HG02852 (cell line): ENCODE results near the gene NTRK1.
"Not testable (repeated sequence)": the region's sequence is repeated elsewhere in the genome, so short reads cannot be mapped to it uniquely, and the experiment has no call there.

ENCODE experiments used
- ATAC-seq: cut with Tn5 transposase; IDR thresholded peaks from one replicate; pipeline ENCODE4 v1.9.1; 2021; ENCODE audit warnings: mild to moderate bottlenecking, moderate library complexity; ENCODE audit not compliant: unreplicated experiment

NTRK1 gene

DNA sequence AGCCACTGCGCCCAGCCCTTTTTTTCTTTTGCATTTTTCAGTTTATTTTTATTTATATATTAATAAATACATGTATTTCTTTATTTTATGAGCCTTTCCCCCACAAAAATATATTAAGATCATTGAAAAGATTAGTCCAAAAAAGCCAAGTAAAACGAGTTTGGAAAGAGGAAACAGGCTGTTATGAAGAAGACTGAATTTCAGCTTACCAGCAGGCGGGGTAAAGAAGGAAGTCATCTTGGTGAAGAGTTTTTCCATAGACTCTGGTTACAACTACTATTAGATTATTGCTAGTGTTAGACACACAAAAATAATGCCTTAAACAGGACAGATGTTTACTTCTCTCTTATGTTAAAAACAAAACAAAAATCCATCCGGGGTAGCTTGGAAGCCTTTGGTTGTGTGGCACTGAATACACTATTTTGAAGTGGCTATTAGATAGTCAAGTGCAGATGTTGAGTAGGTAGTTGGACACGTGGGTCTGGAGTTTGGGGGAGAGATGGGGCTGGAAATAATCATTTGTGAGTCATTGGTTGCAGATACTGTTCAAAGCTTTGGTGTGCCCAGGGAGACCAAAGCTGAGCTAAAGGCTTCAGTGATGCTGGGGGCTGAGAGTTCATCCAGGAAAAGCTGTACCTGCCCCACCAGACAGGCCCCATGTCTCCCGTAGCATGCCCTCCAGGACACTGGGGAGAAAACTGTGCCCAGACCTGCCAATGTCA is 51.1 kb downstream of the NTRK1 start:
- no peak for ATAC-seq

DNA sequence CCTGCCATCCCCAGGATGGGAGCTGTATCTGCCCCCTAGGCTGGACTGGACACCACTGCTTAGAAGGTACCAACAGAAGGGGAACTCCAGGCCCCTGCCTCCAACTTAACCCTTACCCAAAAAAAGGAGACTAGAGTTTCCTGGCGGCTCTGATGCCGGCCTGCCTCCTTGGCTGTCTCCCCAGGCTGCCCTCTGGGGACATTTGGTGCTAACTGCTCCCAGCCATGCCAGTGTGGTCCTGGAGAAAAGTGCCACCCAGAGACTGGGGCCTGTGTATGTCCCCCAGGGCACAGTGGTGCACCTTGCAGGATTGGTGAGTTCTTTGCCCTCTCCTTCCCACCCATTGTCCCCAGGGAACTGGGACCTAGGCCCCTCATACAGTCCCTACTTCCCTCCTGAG is 51.6 kb downstream of the NTRK1 start:
- no peak for ATAC-seq

DNA sequence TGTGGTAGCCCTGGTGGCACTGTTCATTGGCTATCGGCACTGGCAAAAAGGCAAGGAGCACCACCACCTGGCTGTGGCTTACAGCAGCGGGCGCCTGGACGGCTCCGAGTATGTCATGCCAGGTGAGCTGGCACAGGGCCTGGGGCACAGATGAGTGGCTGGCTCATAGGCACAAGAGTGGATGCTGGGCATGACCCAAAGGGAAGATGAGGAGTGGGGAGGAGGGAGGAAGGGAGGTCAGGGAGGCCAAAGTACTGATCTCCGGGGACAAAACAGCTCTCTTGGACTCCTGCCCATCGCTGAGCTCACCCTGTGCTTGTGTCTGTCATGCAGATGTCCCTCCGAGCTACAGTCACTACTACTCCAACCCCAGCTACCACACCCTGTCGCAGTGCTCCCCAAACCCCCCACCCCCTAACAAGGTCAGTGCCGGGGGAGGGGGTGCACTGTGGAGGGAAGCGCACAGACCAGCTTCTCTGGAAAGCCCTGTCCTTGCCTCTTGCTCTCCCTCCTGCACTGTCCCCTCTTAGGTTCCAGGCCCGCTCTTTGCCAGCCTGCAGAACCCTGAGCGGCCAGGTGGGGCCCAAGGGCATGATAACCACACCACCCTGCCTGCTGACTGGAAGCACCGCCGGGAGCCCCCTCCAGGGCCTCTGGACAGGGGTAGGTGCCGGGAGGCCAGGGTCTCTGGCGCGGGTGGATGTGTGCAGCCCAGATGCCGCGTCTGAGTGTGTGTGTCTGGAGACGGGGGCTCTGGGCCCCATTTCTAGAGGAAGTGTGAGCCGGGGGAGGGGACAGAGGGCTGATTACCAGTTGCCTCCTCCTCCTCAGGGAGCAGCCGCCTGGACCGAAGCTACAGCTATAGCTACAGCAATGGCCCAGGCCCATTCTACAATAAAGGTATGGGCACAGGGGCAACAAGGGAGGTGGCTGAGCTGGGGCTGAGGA is 52.5 kb downstream of the NTRK1 start:
- ATAC-seq = no peak

DNA sequence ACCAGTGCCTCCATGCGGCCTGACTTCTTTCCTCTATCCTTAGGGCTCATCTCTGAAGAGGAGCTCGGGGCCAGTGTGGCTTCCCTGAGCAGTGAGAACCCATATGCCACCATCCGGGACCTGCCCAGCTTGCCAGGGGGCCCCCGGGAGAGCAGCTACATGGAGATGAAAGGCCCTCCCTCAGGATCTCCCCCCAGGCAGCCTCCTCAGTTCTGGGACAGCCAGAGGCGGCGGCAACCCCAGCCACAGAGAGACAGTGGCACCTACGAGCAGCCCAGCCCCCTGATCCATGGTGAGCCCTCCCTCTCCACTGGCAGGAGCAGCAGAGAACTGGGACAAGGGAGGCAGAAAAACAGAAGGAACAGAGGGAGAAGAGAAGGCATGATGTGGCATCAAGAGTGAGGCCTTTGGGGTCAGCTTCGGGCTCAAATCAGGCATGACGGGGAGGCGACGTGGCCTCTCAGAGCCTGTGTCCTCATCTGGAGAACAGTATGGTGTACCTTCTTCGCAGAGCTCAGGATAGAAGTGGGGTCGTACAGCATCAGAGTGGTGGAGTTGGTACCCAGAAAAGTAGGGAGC is 53.2 kb downstream of the NTRK1 start:
- no peak for ATAC-seq

DNA sequence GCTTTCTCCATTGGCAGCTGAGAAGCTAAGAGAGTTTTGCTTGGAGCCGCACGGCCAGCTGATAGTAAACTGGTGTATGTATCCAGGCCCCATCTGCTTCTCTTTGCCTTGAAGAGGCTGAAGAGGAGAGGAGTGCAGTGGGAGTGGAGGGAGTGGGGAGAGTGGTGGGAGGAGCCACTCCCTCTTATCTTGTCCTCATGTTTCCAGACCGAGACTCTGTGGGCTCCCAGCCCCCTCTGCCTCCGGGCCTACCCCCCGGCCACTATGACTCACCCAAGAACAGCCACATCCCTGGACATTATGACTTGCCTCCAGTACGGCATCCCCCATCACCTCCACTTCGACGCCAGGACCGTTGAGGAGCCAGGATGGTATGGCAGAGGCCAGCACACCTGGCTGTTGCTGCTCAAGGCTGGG is 53.8 kb downstream of the NTRK1 start:
- ATAC-seq = no peak

DNA sequence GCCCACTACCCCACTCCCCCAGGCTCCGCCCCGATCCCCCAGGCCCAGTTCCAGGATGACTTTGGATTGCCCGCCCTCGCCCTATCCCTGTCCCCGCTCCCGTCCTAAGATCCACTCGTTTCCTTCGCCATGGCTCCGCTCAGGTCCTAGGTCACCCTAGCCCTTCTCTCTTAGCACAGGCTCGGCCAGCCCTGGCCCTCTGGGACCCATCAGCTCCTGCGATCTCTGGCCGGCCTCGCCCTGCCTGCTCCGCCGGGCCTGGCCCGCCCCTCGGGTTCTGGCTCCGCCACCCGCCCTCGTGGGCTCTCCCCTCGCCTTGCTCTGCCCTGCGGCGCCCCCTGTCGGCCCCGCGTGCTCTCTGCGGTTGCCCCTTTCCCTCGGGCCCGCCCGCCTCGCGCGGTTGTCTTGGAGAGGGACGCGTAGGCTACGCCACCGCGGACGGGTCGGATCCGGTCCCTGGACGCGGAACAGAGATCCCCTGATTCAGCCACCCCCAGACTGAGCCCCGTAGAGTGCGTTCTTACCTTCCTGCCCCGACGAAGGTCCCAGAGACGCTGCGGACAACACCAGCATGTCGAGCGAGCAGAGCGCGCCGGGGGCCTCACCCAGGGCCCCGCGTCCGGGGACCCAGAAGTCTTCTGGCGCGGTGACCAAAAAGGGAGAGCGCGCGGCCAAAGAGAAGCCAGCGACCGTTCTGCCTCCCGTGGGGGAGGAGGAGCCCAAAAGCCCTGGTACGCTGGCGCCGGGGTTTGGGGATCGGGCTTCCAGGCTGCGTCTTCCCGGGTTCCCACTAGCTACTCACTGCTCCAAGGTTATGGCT is 59.8 kb downstream of the NTRK1 start, which contains the start of gene LRRC71:
Gene LRRC71, plus strand, starts transcription at position 400 of the 820 bp plus-strand sequence. Its CDS starts 172 bp downstream, at position 572.
- ATAC-seq = no peak

DNA sequence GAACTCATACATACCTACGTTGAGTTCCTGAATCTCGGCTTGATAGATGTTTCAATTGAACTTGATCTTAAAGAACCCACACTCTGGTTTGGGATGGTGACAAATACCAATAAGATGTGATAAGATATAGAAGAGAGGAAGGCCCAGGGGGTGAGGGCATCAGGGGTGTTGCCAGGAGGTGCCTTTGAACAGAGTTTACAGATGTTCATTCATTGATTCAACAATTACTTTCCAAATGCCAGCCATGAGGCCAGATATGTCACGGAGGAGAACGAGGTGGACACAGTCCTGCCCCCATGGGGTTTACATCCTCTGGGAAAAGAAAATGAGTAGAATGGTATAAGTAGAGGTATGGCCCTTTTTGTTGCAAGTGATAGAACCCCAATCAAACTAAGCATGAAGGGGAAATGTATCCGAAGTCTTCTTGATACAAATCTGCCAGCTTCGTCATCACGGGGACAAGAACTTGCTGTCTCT is 60.4 kb downstream of the NTRK1 start:
- ATAC-seq = no peak

DNA sequence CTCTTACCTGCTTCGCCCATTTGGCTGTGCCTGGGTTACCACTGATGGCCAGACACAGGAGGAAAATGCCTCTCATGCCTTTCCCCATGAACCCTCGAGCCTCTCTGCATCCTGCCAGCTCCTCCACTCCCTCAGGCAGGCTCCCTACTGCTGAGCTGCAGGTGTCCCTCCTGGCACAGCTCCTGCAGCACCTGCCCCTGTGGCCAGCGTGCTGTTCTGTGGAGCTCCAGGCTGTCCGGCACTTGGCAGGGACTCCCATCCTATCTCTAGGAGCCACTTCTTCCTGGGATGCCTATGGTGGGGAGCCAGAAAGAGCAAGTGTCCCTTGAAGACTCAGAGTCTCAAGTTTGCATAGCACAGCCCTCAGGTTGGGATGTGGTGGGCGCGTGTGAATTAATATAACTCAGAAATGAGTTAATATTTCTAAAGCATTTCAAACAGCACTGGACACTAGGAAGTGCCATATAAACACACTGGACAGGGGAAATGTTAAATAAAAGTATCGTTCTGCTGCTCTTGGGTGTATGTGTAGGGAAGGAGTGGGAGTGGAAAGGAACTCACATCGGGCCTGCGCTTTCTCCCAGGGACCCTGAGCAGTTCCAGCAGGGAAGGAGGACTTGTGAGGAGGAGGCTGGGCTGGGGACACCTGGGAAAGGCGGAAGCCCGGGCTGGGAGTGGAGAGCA is 62.5 kb downstream of the NTRK1 start:
- ATAC-seq = no peak

DNA sequence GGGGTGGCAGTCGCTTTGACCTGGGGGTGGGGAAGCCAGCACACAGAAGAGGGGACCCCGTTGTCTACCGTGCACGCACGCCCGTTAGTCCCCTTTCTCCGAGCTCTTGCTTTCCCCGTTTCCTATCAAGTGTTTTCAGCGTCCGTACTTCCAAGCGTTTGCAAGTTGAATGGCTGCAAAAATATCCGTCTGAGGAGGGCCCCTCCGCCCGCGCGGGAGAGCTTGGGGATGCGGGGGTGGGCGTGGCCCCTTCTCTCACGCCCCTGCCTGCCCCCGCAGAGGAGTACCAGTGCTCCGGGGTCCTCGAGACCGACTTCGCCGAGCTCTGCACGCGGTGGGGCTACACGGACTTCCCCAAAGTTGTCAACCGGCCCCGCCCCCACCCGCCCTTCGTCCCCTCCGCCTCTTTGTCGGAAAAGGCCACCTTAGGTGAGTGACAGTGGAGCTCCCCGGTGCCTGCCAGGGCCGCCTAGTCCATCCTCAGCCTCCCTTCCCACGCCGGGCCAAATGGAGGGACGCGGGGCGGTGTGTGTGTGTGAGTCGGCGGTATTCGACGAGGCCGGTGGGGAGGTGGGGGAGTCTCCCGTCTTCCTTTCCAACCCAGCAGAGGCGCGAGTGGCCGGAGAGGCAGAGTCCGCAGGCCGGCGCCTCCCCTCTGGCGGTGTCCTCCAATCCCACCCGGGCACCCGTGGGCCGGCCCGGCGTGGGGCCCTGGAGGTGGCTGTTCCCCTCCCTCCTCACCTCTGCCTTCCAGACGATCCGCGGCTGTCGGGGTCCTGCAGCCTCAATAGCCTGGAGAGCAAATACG is 63.2 kb downstream of the NTRK1 start:
- no peak for ATAC-seq

DNA sequence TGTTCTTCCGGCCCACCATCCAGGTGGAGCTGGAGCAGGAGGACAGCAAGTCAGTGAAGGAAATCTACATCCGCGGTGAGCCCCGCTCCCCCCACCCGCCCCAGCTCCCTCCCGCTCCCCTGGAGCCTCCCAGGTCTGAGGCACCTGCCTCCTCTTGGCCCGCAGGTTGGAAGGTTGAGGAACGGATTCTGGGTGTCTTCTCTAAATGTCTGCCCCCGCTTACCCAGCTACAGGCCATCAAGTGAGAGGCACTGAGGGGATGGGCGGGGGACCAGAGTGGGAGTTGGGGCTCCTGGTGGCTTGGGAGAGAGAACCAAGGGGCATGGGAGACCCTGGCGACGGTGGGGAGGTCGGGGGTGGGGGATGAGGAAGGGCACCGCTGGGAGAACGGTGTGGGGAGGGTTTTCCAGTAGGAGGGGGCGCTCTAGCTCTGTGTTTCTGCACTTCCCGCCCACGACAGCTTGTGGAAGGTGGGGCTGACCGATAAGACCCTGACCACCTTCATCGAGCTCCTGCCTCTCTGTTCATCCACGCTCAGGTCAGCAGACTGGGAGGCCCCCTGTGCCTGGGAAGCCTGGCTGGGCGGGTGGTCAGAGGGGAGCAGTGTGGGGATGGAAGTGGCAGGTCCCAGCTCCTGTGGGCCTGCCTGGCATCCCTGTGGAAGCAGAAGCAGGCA is 64.0 kb downstream of the NTRK1 start:
- ATAC-seq = no peak

DNA sequence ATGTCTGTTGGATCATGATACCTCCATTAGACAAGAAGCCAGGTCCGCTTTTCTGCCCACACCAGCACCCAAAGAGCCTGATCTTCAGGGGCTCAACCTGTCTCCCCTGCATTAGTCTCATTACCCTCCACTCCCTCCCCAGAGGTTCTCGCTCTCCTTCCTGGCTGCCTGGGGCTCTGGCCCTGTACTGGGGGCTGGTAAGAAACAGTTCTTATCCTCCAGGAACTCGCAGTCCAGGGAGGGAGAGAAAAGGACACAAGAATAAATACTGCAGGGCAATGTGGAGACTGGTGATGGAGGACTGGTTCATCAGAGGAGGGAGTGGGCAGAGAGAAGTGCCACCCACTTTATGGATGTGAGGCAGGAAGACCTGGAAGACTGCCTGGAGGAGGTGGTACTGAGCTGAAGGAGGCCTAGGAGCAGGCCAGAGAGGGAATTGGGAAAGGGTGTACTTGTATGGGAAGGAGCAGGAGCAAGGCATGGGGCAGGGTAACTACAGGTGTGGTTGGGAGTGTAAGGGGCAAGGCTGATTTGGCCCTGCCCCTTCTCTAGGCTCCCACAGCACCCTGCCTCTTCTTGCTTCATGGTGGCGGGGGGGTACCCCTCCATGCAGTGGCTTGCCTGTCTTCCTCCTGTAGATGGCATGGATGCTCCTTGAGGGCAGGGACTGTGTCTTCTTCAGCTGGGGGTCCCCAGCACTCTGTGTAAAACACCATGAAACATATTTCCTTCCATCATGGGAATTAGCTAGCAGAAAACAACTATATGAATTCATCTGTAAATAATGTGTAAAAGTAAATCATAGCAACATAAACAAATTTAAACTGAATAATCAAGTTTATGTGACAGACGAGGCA is 64.7 kb downstream of the NTRK1 start:
- ATAC-seq = no peak

DNA sequence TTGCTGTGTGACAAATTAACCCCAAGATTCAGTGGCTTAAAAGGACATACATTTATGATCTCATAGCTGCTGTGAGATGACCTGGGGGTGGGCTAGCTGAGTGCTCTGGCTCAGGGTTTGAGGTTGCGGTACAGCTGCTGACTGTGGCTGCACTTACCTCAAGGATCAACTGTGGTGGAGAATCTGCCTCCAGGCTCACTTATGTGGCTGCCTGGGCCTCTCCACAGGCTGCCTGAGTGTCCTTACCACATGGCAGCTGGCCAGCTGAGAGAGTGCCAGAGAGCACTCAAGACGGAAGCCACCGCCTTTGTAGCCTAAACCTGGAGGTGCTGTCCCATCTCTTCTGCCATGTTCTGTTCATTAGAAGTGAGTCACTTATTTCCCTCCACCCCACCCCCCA is 65.5 kb downstream of the NTRK1 start:
- ATAC-seq = no peak

DNA sequence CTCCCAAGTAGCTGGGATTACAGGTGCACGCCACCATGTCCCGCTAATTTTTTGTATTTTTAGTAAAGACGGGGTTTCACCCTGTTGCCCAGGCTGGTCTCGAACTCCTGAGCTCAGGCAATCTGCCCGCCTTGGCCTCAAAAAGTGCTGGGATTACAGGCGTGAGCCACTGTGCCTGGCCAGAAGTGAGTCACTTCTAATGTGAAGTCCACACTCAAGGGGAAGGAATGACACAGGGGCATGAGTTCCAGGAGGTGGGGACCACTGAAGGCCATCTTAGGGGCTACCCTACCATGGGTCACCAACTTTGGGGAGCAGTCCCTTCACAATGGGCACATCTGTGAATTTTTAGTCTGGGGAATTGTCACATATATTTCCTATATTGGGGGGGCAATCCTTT is 66.0 kb downstream of the NTRK1 start:
- not testable (repeated sequence) for ATAC-seq

DNA sequence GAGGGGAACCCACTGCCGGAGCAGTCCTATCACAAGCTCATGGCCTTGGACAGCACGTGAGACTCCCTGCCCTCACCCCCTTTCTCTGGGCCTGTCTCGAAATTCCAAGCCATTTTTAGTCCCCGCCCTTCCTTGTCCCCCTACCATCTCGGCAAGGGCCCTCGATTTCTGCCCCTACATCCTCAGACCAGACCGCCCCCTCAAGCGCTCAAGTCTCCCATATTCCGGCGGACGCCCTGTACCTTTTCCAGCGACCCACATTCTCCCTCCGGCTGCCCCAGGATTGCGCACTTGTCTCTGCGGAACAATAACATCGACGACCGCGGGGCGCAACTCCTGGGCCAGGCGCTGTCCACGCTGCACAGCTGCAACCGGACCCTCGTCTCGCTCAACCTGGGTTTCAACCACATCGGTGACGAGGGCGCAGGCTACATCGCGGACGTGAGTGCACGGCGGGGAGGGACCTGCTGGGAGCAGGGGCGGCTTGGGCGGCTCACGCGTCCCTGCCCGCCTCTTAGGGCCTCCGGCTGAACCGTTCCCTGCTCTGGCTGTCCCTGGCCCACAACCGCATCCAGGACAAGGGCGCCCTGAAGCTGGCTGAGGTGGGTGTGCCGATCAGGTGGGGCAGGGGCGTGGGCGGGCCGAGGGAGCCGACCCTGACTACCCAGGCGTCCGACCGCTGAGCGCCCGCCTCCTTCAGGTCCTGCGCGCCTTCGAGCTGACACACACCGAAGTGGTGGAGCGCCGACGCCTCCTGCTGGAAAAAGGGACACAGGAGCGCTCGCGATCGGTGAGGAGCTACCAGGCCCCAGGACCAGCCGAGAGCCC is 66.8 kb downstream of the NTRK1 start:
- ATAC-seq = no peak

DNA sequence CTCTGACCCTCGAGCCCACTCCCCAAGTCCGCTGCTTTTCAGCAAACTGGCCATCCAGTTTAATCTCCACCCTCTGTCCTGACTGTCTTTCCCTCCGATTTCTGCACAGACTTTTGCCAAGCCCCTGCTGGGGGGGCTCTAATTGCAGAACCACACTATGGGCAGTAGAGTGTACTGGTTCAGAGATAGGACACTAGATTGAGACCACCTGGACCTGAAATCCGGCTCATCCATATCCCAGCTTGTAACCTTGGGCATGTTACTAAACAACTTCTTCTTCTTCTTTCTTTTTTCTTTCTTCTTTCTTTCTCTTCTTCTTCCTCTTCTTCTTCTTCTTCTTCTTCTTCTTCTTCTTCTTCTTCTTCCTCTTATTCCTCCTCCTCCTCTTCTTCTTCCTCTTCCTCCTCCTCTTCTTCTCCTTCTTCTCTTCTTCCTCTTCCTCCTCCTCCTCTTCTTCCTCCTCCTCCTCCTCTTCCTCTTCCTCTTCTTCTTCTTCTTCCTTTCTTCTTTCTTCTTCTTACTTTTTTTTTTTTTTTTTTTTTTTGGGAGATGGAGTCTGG is 67.5 kb downstream of the NTRK1 start:
- no peak for ATAC-seq

DNA sequence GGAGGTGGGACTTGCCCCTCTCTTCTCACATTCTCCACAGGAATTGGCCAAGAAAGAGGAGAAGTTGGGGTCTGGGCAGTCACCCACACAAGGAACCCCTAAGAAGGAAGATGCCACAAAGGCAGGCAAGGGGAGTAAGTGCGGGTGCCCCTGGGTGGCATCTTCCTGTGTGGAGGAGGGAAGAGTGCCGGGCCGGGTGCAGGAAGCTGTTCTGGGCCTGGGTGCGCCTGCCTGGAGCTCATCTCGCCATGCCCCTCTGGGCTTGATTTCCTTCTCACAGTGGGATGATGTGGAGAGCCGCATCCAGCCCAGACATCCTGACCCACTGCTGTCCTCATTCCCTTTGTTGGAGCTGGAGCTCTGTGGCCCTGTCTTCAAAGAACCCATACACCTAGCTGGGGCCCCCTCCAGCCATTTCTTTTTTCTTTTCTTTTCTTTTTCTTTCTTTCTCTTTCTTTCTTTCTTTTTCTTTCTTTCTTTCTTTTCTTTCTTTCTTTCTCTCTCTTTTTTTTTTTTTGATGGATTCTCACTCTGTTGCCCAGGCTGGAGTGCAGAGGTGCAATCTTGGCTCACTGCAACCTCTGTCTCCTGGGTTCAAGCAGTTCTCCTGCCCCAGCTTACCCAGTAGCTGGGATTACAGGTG is 69.1 kb downstream of the NTRK1 start:
- ATAC-seq = no peak
